Measurements from ENCODE around the gene PLEKHG4B.
A peak's percentile ranks its signal among the peaks of the same experiment; 100 is the strongest.
"Not testable (repeated sequence)": the region's sequence is repeated elsewhere in the genome, so short reads cannot be mapped to it uniquely, and the experiment has no call there.

Gene PLEKHG4B

GRCh38 chr5:200985-201384 is 109.0 kb downstream of the PLEKHG4B start:
- DNase-seq (ENCODE audit: low read depth in 2 of 2) = no peak

GRCh38 chr5:201672-202071 is 109.7 kb downstream of the PLEKHG4B start:
- DNase-seq (ENCODE audit: low read depth in 2 of 2) = no peak

- DNase-seq (ENCODE audit: low read depth in 2 of 2) = no peak
Measured at GRCh38 chr5:203246-203930, 111.4 kb downstream of the PLEKHG4B start.

GRCh38 chr5:204001-204400 is 112.0 kb downstream of the PLEKHG4B start:
- DNase-seq (ENCODE audit: low read depth in 2 of 2) = no peak

GRCh38 chr5:204462-204861 is 112.5 kb downstream of the PLEKHG4B start:
- no peak for DNase-seq (ENCODE audit: low read depth in 2 of 2)

- no peak for DNase-seq (ENCODE audit: low read depth in 2 of 2)
Measured at GRCh38 chr5:204966-205670, 113.2 kb downstream of the PLEKHG4B start.

- DNase-seq (ENCODE audit: low read depth in 2 of 2) = no peak
Measured at GRCh38 chr5:206406-206805, 114.4 kb downstream of the PLEKHG4B start.

- no peak for DNase-seq (ENCODE audit: low read depth in 2 of 2)
Measured at GRCh38 chr5:206927-207536, 115.1 kb downstream of the PLEKHG4B start.

- DNase-seq (ENCODE audit: low read depth in 2 of 2) = no peak
Measured at GRCh38 chr5:207599-207998, 115.6 kb downstream of the PLEKHG4B start.

GRCh38 chr5:208449-209114 is 116.6 kb downstream of the PLEKHG4B start:
- no peak for DNase-seq (ENCODE audit: low read depth in 2 of 2)

GRCh38 chr5:213803-214395 is 121.9 kb downstream of the PLEKHG4B start:
- DNase-seq (ENCODE audit: low read depth in 2 of 2) = no peak

- DNase-seq (ENCODE audit: low read depth in 2 of 2) = not testable (repeated sequence)
Measured at GRCh38 chr5:215256-215655, 123.3 kb downstream of the PLEKHG4B start.

GRCh38 chr5:216076-216475 is 124.1 kb downstream of the PLEKHG4B start:
- DNase-seq (ENCODE audit: low read depth in 2 of 2) = not testable (repeated sequence)

GRCh38 chr5:217494-218456 is 125.8 kb downstream of the PLEKHG4B start, which contains the start of the genes CCDC127 and SDHA:
CCDC127 (minus strand) TSS chr5:218153; CDS start chr5:216849, 1,304 bp downstream.
SDHA (plus strand) TSS chr5:218320; CDS start chr5:218356, 36 bp downstream.
- peak; percentile 95 to 97 for DNase-seq (ENCODE audit: low read depth in 2 of 2)

GRCh38 chr5:218457-219291 is 126.7 kb downstream of the PLEKHG4B start:
- DNase-seq (ENCODE audit: low read depth in 2 of 2) = peak in 1 of 2 donors; percentile 21

- DNase-seq (ENCODE audit: low read depth in 2 of 2) = no peak
Measured at GRCh38 chr5:219460-219863, 127.5 kb downstream of the PLEKHG4B start.

GRCh38 chr5:219991-220390 is 128.0 kb downstream of the PLEKHG4B start:
- no peak for DNase-seq (ENCODE audit: low read depth in 2 of 2)

GRCh38 chr5:222951-223715 is 131.2 kb downstream of the PLEKHG4B start:
- not testable (repeated sequence) for DNase-seq (ENCODE audit: low read depth in 2 of 2)

- no peak for DNase-seq (ENCODE audit: low read depth in 2 of 2)
Measured at GRCh38 chr5:223791-224190, 131.8 kb downstream of the PLEKHG4B start.

All from stimulated activated CD8-positive, alpha-beta memory T cell treated with anti-CD3 and anti-CD28 coated beads, Interleukin-15, amount 100 ng/mL, for 48 hours (primary cell).